Germinal center (tissue), 1 donor: ENCODE results near the gene MSX2.

Source experiments
- DNase-seq: peaks from one replicate; pipeline ENCODE4 v3.0.0; 2012; ENCODE audit warnings: mixed read lengths, low spot score

The MSX2 gene

DNA sequence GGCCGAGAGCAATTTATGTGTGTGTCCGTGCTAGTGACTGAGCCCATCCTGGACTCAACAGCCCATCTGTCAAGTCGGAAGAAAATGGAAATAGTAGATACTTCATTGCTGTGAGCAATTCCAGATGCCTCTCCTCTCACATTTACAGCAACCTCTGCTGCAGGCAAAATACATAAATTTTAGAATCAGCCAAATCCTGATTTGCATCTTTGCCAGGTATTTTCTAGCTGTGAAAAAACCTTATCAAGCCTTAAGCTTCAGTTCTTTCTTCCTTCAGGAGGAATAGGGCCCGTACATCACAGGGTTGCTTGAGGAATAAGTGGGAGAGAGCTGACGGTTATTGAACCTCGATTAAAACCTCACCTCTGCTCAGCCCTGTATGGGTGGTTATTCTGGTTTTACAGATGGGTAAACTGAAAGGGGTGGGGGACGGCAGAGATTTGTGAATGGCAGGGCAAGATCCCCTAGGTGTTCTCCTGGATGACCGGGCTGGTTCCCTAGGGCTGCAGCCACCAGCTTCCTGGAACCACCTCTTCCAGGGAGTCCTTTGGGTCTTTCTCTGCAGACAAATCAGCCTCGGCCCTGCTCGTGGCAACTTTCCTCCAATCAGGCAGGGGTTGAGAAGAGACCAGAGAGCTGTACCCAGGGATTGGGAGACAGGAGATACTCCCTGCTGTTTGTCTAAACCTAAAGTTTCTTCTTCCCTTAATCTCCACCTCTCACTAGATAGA lies 5.3 kb upstream of the MSX2 start:
- no peak for DNase-seq

DNA sequence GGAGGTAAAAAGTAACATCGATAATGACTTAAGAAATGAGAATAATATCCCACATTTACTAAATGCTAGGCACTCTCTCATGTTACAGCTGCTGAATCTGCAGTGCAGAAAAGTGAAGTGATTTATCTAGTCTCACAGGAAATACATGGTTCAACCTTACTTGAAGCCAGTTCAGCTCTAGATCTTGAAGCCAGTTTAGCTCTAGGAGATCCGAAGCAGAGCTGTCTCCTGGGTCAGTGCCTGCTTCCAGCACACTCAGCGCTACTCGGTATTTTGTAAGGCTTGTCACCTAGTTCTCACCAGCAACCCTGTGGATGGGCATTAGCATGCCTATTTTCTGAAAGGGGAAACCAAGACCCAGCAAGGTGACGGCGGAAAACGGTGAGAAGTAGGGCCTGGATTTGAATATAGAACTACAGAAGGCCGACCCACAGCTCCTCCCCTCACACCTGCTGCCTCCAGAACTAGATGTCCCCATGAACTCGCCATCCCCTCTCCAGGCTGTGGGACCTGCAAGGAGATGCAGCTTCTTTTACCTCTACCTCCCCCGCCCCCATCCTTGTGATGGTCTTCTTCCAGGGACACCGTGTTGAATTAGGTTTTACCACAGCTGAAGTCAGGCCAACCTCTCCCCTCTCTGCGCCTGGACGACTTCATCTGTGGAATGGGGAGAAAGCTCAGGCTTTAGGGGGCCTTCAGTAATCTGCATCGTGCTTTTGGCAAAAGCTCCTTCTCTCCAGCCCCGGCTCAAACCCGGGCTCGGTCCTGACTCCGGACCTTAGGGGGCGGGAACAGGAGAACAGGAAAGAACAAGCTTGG lies 4.4 kb upstream of the MSX2 start:
- no peak for DNase-seq

- no peak for DNase-seq
Observed at GRCh38 chr5:174720612-174721529, 3.5 kb upstream of the MSX2 start.

GRCh38 chr5:174721530-174722432 lies 2.6 kb upstream of the MSX2 start:
- no peak for DNase-seq

GRCh38 chr5:174722500-174722899 lies 1.9 kb upstream of the MSX2 start:
- DNase-seq = no peak

DNA sequence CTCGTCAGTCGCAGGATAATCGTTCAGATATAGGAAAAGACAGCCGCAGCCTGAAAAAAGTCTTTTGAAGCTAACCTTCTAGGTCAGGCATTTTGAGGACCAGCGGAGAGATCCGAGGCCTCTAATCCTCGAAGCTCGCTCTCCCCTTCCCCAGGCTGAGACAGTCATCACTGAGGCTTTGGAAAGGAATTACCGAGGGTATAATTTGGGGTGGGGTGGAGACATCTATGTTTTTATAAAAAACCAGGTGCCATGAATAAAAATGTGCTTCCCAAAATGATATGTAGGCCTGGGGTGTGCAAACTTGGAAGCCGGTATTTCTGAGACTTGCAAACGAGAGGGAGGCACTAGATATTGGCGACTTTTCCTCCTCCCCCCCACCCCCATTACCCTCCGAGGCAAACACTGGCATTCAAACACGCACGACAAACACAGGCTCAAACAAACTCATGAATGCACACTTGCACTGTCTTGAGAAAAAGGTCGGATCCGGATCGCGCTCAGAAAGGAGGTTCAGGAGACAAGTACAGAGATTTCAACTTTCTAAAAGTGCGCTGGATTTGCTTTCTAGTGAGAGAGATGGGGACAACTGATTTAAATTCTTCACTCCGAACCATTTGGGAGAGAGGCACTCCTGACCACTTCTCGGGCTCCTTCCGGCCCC lies 935 bp upstream of the MSX2 start:
- DNase-seq = no peak

DNA sequence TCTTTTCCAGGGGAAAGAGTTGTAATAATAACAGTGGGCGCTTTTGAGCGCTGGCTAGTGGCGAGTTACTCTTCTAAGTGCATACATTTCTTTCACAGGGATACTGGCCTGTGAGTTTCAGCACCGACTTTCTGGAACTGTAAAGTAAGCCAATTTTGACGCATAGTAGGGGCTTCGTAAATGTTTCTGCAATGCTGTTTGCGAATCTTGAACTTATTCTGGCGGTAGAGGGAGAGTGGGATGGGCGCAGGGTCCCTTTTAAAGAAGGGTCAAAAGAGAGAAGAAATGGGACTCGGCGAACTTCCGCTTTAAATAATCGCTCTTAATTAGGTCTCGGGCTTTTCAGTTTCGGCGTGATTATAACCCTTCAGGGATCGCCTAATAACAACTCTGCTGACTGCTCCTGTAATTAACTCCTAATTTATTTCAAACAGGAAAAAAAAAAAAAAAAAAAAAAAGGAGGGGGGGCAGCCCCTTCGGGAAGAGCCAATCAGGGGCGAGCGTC lies 351 bp upstream of the MSX2 start:
- DNase-seq = no peak

GRCh38 chr5:174725261-174725990 lies 1.0 kb downstream of the MSX2 start:
- DNase-seq = no peak

GRCh38 chr5:174725991-174726601 lies 1.7 kb downstream of the MSX2 start:
- no peak for DNase-seq

DNA sequence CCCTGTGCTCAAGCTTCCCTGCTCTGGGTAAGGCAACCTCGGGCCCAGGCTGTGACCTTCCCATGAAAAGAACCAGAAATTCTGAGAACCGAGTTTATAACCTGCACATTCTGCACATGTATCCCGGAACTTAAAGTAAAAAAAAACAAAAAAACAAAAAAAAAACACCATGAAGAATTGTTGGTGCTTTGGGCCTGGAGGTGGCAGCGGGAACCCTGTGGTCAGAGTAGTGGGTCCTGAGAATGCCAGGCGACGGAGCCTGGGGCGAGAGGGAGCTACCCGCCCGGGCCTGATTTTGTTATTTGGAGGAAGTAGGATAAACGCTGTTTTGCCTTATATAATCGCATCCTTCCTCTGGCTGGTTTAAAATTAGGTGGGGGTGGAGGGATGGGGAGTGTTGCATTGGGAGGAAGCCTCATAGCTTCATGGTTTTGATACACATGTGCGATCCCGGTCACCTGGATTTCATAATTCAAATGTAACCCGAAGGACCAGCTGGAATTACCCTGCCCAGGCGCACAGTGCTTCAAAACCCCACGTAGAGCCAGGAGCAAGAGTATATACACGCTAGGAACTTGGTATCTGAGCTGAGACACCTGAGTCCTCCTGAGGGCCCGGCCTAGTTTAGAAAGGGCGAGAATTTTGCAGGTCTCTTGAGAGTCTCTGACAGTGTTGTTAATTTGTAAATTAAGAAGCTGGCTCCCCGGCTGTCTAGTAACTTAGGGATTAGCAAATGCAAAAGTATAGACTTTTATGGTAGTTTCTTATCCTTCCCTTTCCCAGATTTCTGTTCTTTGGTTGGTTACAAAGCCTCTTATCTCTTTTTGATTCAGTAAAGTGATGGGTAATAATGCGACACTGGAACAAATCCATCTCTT lies 2.8 kb downstream of the MSX2 start:
- DNase-seq = no peak

DNA sequence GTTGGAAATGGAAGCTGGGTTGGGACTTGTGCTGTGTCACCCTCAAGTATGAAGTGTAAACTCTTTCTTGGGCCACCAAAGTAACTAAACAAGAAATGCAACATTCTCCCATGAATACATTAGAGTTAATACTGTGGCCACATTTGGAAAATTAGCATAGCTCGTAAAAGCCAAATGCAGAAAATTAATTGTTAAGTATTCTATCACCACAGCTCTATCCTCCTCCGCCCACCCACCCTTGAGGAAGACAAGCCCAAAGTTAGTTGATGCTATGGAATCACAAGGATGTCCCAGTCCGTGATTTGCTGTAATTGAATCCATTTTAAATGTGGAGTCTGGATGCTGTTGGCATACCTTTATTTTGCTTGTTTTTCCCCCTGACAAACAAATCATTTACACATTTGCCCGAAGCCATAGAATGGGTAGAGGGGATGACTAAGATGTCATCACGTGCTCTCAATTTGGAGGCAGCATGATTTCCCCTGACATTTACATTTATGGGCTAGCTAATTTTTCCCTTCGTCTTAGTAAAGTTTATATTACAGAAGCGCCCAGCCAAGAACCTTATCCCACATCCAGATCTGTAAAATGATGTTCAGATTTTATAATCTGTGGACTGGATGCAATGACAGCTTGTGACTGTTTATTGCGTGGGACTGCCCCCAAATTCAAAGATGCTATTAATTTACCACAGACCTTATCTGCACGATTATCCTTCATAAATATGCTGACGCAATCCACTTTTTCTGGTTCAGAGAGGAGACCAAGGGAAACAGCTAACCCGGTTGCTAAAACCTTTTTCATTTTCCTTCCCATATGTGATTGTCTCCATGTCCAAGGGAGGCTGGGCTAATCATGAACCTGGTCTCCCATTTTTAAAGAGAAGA lies 3.7 kb downstream of the MSX2 start:
- DNase-seq = no peak

- no peak for DNase-seq
Observed at GRCh38 chr5:174729075-174729680, 4.8 kb downstream of the MSX2 start.

DNA sequence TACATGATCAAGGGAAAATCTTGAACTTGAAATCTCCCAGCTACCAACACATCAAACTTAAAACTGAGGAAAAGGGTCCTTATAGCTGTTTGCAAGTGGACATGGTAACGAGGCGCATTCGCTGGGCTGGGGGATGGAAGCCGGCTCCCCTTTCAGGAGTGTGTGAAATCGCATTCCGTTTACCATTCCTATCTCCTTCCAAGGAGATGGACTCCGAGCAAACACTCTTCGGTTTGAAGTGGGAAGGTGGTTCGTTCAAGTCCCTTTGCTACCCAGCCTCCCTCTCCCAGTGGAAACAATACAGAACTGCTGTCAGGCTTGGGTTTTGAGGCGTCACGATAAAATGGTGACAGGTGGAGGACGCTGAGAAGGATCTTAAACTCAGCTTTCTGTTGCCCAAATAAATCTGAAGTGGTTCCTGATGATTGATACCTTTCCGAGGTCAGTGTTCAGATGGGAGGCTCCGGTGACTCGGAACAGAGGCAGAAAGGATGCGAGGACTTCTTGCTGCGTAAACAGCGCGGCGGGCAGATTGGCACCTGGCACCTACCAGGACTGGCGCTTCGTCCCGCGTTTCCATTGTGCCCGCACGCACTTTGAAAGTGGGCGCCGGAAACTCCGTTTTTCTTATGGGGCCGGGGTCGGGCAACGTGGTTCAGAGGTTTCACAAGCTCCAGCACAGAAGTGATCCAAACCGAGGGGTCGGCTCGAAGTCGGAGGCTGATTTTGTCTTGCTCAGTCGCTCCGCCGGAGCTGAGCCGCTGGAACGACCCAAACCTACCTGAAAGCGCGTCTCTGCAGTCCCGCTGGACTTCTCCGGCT lies 7.0 kb downstream of the MSX2 start:
- no peak for DNase-seq

DNA sequence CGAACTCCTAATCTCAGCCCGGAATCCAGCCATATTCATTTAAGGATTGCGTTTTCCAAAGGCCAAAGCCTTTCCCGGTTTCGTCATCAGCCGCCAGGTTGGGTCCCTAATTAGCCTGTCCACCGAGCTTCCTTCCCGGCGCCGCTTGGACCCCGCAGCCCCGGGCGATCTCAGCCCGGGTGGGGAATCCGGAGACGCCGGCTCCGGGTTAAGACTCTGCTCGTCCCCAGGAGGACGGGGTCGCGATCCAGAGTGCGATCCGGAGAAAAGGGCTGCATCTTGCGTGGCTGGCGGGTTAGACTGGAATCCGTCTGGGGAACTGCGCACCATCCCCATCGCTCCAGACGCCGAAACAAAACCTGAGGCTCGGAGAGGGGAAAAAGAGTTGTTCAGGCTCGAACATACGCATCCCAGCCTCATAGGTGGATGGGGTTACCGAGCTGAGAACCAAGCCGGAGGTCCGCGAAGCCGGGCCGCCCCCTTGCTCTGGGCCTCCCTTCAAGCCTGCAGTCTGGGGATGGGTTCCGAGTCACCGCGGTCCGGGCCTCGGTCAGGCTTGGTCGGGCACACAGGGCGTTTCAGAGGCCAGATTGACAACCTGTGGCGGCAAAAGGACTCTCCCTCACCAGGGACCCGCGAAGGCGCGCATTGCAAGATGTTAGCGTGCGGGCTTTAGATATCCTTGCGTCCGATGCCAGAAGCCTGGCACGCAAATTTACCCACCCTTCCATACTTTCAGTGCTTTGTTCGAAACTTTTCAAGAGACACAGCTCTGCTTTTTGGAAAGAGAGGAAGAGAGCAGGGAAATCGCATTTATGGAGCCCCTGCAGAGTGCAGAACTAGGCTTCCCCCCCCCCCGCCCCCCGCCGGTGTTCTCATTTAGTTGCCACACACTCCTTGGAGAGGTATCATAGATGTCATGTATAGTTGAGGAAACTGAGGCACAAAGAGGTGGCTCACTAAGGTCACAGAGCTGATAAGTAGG lies 7.9 kb downstream of the MSX2 start:
- no peak for DNase-seq
